Esophagus muscularis mucosa (tissue), 3 donors: Measurements from ENCODE around the gene PLAAT5.

Source experiments
- CTCF ChIP-seq, 3 experiments: fragments of 200-600 bp in 2 of 3; fragments of 450-650 bp in 1 of 3; sonication (generic) in 2 of 3; IDR thresholded peaks; one replicate each; pipeline ENCODE4 v1.5.1; 2017 to 2019; ENCODE audit warnings: antibody characterized with exemption in 3 of 3, mild to moderate bottlenecking in 2 of 3, moderate library complexity in 1 of 3
- POLR2A ChIP-seq: fragments of 450-650 bp; IDR thresholded peaks from one replicate; pipeline ENCODE4 v1.6.1; 2017; ENCODE audit warnings: antibody characterized with exemption, moderate library complexity, mild to moderate bottlenecking, low read depth
- POLR2AphosphoS5 ChIP-seq, 2 donors: sonication (generic); formaldehyde crosslinking; IDR thresholded peaks; one replicate each; pipeline ENCODE4 v1.6.1; 2017; ENCODE audit warnings: antibody characterized with exemption in 2 of 2

- TF ChIP-seq CTCF (IDR thresholded peaks at IDR 0.05) (no peak), POLR2AphosphoS5 (IDR thresholded peaks at IDR 0.05) (no peak), POLR2A (no peak)
These were observed 4.0 kb upstream of the PLAAT5 start for GRCh38 chr11:63494975-63495374.
